ENCODE data around the gene PRPF19. TPM values are rescaled to one million over a fixed set of nuclear protein-coding genes. Genes with fewer than 3 reads are reported as not detected.

PRPF19 gene
- total and polyA plus RNA-seq, 2 donors (not counting 1 experiment from before 2014, with no cell fraction given): 32.6 to 37.7 TPM

- TF ChIP-seq EZH2 (IDR thresholded peaks at IDR 0.05; ENCODE audit: low read length, missing control alignments) (no peak), CTCF (conservative IDR thresholded peaks at IDR 0.05 in 1 of 2, IDR thresholded peaks at IDR 0.05 in 1 of 2; ENCODE audit: low read depth in 1 of 2, low read length in 2 of 2) (no peak)
- no peak overlapping the region for H3K4me2 ChIP-seq (ENCODE audit: extremely low read depth, insufficient read depth, low read length)
- H3K36me3 ChIP-seq (ENCODE audit: control insufficient read depth, insufficient read depth, low read length): no peaks in the 10 kb centered on the region
- H4K20me1 ChIP-seq (ENCODE audit: control insufficient read depth, extremely low read depth, insufficient read depth, low read length): no peaks in the 10 kb centered on the region
- no peak overlapping the region for H2AFZ ChIP-seq (ENCODE audit: low read length)
- H3K9me3 ChIP-seq (ENCODE audit: control insufficient read depth, insufficient read depth, low read depth, low read length): no peaks in the 10 kb centered on the region
- H3K4me1 ChIP-seq (ENCODE audit: control insufficient read depth, extremely low read depth, insufficient read depth, low read length): peaks cover 23% of the 10 kb centered on the region
- no peak overlapping the region for H3K9ac ChIP-seq (ENCODE audit: insufficient read depth, low read length)
- H3K79me2 ChIP-seq (ENCODE audit: control insufficient read depth, insufficient read depth, low read length): no peaks in the 10 kb centered on the region
- H3K4me3 ChIP-seq (replicated peaks in 1 of 4; ENCODE audit: control extremely low read depth in 1 of 4, insufficient read depth in 1 of 4, low read depth in 3 of 4, low read length in 4 of 4): no peak overlapping the region
- H3K27me3 ChIP-seq (ENCODE audit: control insufficient read depth, insufficient read depth, low read length): no peaks in the 10 kb centered on the region
- no peak for DNase-seq (ENCODE audit: low read depth in 2 of 2)
- no peak overlapping the region for H3K27ac ChIP-seq (ENCODE audit: insufficient read depth, low read length)
Observed at GRCh38 chr11:60875366-60876167, 30.8 kb downstream of the PRPF19 start.

- no peak for DNase-seq (ENCODE audit: low read depth in 2 of 2)
- H3K9me3 ChIP-seq (ENCODE audit: control insufficient read depth, insufficient read depth, low read depth, low read length): no peaks in the 10 kb centered on the region
- H3K27ac ChIP-seq (ENCODE audit: insufficient read depth, low read length): no peak overlapping the region
Observed at GRCh38 chr11:60874421-60875365, 31.7 kb downstream of the PRPF19 start.

More at GRCh38 chr11:60874421-60875365, 31.7 kb downstream of the PRPF19 start:
- TF ChIP-seq CTCF (conservative IDR thresholded peaks at IDR 0.05 in 1 of 2, IDR thresholded peaks at IDR 0.05 in 1 of 2; ENCODE audit: low read depth in 1 of 2, low read length in 2 of 2) (no peak), EZH2 (IDR thresholded peaks at IDR 0.05; ENCODE audit: low read length, missing control alignments) (no peak)
- Histone ChIP-seq H3K4me3 (replicated peaks in 1 of 4; ENCODE audit: control extremely low read depth in 1 of 4, insufficient read depth in 1 of 4, low read depth in 3 of 4, low read length in 4 of 4) (no peak overlapping the region), H3K27me3 (ENCODE audit: control insufficient read depth, insufficient read depth, low read length) (no peaks in the 10 kb centered on the region), H2AFZ (ENCODE audit: low read length) (no peak overlapping the region), H3K79me2 (ENCODE audit: control insufficient read depth, insufficient read depth, low read length) (no peaks in the 10 kb centered on the region), H3K4me1 (ENCODE audit: control insufficient read depth, extremely low read depth, insufficient read depth, low read length) (peaks cover 23% of the 10 kb centered on the region), H3K9ac (ENCODE audit: insufficient read depth, low read length) (no peak overlapping the region), H3K36me3 (ENCODE audit: control insufficient read depth, insufficient read depth, low read length) (no peaks in the 10 kb centered on the region), H3K4me2 (ENCODE audit: extremely low read depth, insufficient read depth, low read length) (no peak overlapping the region), H4K20me1 (ENCODE audit: control insufficient read depth, extremely low read depth, insufficient read depth, low read length) (no peaks in the 10 kb centered on the region)

All from fibroblast of lung (primary cell).